Panc1 (cell line): ENCODE data around the gene PRSS27.

Experiments used
- POLR2AphosphoS5 ChIP-seq: IDR thresholded peaks from 2 replicates; pipeline ENCODE4 v1.6.1; 2012; ENCODE audit warnings: mild to moderate bottlenecking, low read depth, low read length, moderate library complexity
- REST ChIP-seq, 2 experiments: IDR thresholded peaks; 2 replicates each; pipeline ENCODE4 v1.6.1; 2011 to 2012; ENCODE audit warnings: low read depth in 2 of 2, control low read depth in 1 of 2, low read length in 1 of 2, mild to moderate bottlenecking in 1 of 2, moderate library complexity in 1 of 2; ENCODE audit not compliant: insufficient read depth in 1 of 2
- TF ChIP-seq, protein P1 (sequence below): fragments of 450-650 bp; IDR thresholded peaks from 2 replicates; pipeline ENCODE4 v1.5.1; 2017; ENCODE audit warnings: mild to moderate bottlenecking

DNA sequence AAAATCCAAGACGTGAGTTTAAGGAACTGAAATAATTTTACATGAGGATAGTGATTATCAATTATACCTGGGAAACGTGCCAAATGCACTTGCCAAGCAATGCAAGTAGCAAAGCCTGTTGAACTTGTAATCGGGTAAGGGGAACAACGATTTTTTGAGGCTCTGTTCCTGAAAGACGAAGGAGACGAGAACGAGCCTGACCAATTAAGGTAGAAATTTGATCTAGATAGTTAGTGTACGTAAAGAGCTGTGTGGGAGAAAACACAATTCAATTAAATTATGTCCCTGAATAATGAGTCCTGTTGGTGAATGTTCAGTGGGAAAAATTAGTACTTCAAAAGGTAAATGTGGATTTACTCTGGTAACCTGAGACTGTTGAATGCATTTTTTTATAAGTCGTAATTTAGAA is 55.4 kb downstream of the PRSS27 start:
- TF ChIP-seq POLR2AphosphoS5 (no peak), REST (IDR thresholded peaks at IDR 0.05; ENCODE audit: insufficient read depth in 1 of 2, low read depth in 2 of 2, low read length in 1 of 2) (no peak)
- TF ChIP-seq, protein P1, sequence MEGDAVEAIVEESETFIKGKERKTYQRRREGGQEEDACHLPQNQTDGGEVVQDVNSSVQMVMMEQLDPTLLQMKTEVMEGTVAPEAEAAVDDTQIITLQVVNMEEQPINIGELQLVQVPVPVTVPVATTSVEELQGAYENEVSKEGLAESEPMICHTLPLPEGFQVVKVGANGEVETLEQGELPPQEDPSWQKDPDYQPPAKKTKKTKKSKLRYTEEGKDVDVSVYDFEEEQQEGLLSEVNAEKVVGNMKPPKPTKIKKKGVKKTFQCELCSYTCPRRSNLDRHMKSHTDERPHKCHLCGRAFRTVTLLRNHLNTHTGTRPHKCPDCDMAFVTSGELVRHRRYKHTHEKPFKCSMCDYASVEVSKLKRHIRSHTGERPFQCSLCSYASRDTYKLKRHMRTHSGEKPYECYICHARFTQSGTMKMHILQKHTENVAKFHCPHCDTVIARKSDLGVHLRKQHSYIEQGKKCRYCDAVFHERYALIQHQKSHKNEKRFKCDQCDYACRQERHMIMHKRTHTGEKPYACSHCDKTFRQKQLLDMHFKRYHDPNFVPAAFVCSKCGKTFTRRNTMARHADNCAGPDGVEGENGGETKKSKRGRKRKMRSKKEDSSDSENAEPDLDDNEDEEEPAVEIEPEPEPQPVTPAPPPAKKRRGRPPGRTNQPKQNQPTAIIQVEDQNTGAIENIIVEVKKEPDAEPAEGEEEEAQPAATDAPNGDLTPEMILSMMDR = no peak
